ENCODE data around the gene TEPSIN.

DNA sequence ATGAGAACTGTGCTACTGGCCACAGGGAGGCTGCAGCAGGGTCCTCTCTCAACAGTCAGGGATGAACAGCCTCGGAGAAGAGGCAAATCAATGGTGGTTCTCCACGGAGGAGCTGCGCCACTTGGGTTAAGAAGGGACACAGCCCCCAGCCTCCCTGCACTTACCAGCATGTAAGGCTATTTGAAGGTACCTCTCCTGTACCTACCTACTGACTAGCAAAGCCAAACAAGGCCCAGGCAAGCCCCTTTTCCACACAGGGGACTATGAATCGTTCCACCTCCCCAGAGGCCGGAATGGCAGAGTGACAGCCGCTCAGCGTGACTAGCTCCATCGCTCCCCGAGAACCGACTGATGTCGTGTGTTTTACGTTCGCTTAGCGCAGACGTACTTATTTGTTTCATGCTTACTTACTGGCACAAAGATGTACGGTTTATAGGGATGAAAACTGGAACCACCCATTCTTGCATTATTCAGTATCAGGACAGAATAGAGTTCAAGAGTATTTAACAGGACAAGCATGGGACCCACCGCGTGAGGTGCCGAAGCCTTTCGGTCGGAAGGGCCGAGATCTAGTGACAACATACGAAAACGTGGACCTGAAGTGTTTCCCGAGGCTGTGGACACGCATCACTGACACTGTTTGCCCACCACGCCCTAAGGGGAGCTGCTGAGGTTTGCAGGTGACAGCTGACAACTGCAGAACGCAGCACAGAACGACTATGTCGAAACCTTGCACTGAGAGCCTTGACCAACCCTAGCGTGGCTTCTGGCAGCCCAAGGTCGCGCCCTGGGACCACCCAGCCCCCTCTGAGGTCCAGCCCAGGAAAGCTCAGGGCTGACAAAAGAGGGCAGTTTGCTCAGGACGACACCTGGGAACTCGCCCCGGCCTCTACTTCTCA lies 1.0 kb downstream of the TEPSIN start:
- TF ChIP-seq POLR2A (IDR thresholded peaks at IDR 0.05) (no peak), EP300 (IDR thresholded peaks at IDR 0.05) (no peak)
- TF ChIP-seq, protein P1, sequence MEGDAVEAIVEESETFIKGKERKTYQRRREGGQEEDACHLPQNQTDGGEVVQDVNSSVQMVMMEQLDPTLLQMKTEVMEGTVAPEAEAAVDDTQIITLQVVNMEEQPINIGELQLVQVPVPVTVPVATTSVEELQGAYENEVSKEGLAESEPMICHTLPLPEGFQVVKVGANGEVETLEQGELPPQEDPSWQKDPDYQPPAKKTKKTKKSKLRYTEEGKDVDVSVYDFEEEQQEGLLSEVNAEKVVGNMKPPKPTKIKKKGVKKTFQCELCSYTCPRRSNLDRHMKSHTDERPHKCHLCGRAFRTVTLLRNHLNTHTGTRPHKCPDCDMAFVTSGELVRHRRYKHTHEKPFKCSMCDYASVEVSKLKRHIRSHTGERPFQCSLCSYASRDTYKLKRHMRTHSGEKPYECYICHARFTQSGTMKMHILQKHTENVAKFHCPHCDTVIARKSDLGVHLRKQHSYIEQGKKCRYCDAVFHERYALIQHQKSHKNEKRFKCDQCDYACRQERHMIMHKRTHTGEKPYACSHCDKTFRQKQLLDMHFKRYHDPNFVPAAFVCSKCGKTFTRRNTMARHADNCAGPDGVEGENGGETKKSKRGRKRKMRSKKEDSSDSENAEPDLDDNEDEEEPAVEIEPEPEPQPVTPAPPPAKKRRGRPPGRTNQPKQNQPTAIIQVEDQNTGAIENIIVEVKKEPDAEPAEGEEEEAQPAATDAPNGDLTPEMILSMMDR (IDR thresholded peaks at IDR 0.05) = no peak
